Effector memory CD4-positive, alpha-beta T cell (primary cell): Measurements from ENCODE around the gene ITM2C.
A peak's percentile ranks its signal among the peaks of the same experiment; 100 is the strongest.

Source experiments
- DNase-seq, 3 donors: peaks; one replicate each; pipeline ENCODE4 v3.0.0-alpha.2; 2020
- H3K27ac ChIP-seq: 2 replicates; pipeline ENCODE4 v1.7.0; 2013; ENCODE audit warnings: mild to moderate bottlenecking, low read length, moderate library complexity; ENCODE audit not compliant: insufficient read depth, poor library complexity, severe bottlenecking
- H3K27me3 ChIP-seq: replicated peaks from 2 replicates; pipeline ENCODE4 v1.7.0; 2013; ENCODE audit warnings: mild to moderate bottlenecking, low read length; ENCODE audit not compliant: insufficient read depth, control insufficient read depth, poor library complexity, severe bottlenecking
- H3K36me3 ChIP-seq: 2 replicates; pipeline ENCODE4 v1.7.0; 2013; ENCODE audit warnings: mild to moderate bottlenecking, low read length, moderate library complexity; ENCODE audit not compliant: control insufficient read depth, insufficient read depth
- H3K4me1 ChIP-seq: 2 replicates; pipeline ENCODE4 v1.7.0; 2013; ENCODE audit warnings: low read length, mild to moderate bottlenecking; ENCODE audit not compliant: control insufficient read depth, insufficient read depth, poor library complexity, severe bottlenecking
- H3K4me3 ChIP-seq: 2 replicates; pipeline ENCODE4 v1.7.0; 2013; ENCODE audit warnings: low read length, low read depth, mild to moderate bottlenecking; ENCODE audit not compliant: insufficient read depth, poor library complexity, severe bottlenecking
- H3K9me3 ChIP-seq: 2 replicates; pipeline ENCODE4 v1.7.0; 2013; ENCODE audit warnings: mild to moderate bottlenecking, low read length, moderate library complexity; ENCODE audit not compliant: control insufficient read depth

The ITM2C gene

GRCh38 chr2:230865766-230866755, 1.3 kb downstream of the ITM2C start:
- no peaks in the 10 kb centered on the region for H3K36me3 ChIP-seq
- peak in 2 of 3 donors; percentile 23 to 26 for DNase-seq
- peak overlapping the region; percentile 71 for H3K4me3 ChIP-seq
- H3K4me1 ChIP-seq: peaks cover 29% of the 10 kb centered on the region
- peak overlapping the region; percentile 53 for H3K27ac ChIP-seq
- no peaks in the 10 kb centered on the region for H3K27me3 ChIP-seq
- no peaks in the 10 kb centered on the region for H3K9me3 ChIP-seq

- Histone ChIP-seq H3K9me3 (no peaks in the 10 kb centered on the region), H3K4me1 (peaks cover 29% of the 10 kb centered on the region), H3K27me3 (no peaks in the 10 kb centered on the region), H3K27ac (peak overlapping the region; percentile 53), H3K36me3 (no peaks in the 10 kb centered on the region), H3K4me3 (no peak overlapping the region)
- DNase-seq: peak; percentile 51 to 72 (median 66)
These were observed 2.2 kb downstream of the ITM2C start for GRCh38 chr2:230866756-230867523.

- H3K4me3 ChIP-seq: no peak overlapping the region
- no peaks in the 10 kb centered on the region for H3K27me3 ChIP-seq
- no peak for DNase-seq
- H3K9me3 ChIP-seq: no peaks in the 10 kb centered on the region
- H3K4me1 ChIP-seq: peaks cover 35% of the 10 kb centered on the region
- no peak overlapping the region for H3K27ac ChIP-seq
- no peaks in the 10 kb centered on the region for H3K36me3 ChIP-seq
These were observed 3.6 kb downstream of the ITM2C start for GRCh38 chr2:230868161-230868946.

- Histone ChIP-seq H3K9me3 (no peaks in the 10 kb centered on the region), H3K27me3 (no peaks in the 10 kb centered on the region), H3K4me1 (peaks cover 35% of the 10 kb centered on the region), H3K36me3 (no peaks in the 10 kb centered on the region), H3K27ac (no peak overlapping the region), H3K4me3 (no peak overlapping the region)
- no peak for DNase-seq
These were observed 4.5 kb downstream of the ITM2C start for GRCh38 chr2:230868947-230869913.

GRCh38 chr2:230869914-230870543, 5.3 kb downstream of the ITM2C start:
- DNase-seq: no peak
- no peaks in the 10 kb centered on the region for H3K36me3 ChIP-seq
- peaks cover 32% of the 10 kb centered on the region for H3K4me1 ChIP-seq
- no peak overlapping the region for H3K27ac ChIP-seq
- H3K9me3 ChIP-seq: no peaks in the 10 kb centered on the region
- no peak overlapping the region for H3K4me3 ChIP-seq
- no peaks in the 10 kb centered on the region for H3K27me3 ChIP-seq

DNA sequence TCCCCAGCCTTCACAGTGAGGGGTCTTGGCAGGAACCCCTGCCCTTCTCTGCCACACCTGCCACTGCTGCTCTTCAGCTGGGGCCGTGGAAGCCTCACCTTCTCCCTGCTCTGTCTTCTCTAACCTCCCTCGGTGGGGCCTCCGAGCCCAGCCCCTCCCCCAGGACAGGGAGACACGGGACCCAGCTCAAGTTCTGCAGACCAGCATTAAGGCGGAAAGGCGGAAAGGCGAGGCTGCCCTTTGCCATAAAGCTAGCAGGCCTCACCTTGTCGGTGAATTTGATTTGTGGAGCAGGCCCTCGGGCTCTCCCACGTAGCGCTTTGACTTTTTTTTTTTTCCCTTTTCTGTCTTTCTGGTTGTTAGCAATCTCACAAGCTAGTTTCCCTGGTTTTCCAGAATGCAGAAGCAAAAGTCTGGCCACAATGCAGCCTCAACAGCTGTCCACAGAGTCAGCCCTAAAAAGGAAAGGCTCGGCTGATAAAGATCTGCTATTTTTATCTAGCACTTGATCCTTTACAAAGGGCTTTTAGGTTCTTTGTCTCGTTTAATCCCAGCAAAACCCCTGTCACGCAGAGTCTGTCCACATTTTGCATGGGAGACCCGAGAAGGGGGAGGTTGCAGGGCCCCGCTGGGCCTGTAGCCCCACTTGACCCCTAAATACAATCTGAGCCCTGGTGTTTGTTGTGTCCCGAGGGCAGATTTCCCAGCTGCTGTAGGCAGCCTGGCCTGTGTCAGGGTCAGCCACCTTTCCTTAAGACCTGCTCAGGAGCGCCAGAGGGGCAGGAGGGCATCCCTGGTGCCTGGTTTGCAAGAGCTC, 6.0 kb downstream of the ITM2C start:
- Histone ChIP-seq H3K27ac (no peak overlapping the region), H3K4me1 (peaks cover 25% of the 10 kb centered on the region)

DNA sequence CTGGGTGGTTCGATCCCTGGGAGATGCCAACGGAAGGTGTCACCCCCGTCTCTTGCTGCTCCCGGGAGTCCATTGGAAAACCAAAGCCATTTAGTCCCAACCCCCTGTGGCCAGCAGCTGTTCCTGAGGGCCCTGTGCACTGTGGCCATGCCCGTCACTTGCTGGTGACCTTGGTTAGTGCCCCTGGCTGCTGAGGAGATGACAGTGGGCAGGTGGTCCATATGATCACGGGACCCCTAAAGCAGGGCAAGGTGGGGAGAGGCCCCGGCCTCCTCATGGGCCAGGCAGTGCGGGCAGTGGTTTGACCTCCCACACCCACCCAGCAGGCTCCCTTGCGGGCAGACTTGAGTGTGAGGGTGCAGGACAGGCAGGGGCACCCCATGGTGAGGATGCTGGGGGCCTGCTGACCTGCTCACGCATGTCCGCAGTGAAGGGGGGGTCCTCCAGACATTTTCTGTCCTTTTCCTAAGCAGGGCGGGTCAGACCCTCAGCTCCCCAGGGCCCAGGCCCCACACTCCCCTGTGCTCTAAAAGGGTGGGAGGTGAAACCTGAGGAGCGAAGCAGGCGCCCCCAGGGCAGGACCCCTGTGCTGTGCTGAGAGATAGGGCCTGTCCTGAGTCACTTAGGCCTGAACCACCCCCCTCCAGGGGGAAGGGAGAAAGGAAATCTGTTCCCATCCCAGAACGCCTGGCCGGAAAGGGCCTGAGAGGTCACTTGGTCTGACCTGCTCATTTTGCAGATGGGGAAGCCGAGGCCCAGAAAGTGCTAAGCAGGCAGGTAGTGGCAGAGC, 6.8 kb downstream of the ITM2C start:
- Histone ChIP-seq H3K27me3 (no peaks in the 10 kb centered on the region), H3K27ac (no peak overlapping the region), H3K9me3 (no peaks in the 10 kb centered on the region), H3K36me3 (peaks cover 3% of the 10 kb centered on the region), H3K4me3 (no peak overlapping the region), H3K4me1 (peaks cover 18% of the 10 kb centered on the region)
- no peak for DNase-seq

More for the DNA sequence above, 6.0 kb downstream of the ITM2C start:
- H3K27me3 ChIP-seq: no peaks in the 10 kb centered on the region
- no peak for DNase-seq
- H3K4me3 ChIP-seq: no peak overlapping the region
- no peaks in the 10 kb centered on the region for H3K9me3 ChIP-seq
- H3K36me3 ChIP-seq: no peaks in the 10 kb centered on the region
